ENCODE data around the gene FNDC7.
"Not testable (repeated sequence)": the region's sequence is repeated elsewhere in the genome, so short reads cannot be mapped to it uniquely, and the experiment has no call there.

FNDC7 gene

GRCh38 chr1:108780937-108781574, 68.3 kb downstream of the FNDC7 start:
- H3K27ac Mint-ChIP-seq, result no peak overlapping the region
- no peak overlapping the region for H3K4me3 Mint-ChIP-seq
- no peaks in the 10 kb centered on the region for H3K27me3 Mint-ChIP-seq (ENCODE audit: low read depth, poor library complexity)
- DNase-seq, result no peak
- H3K9me3 Mint-ChIP-seq, result peaks cover 30% of the 10 kb centered on the region
- TF ChIP-seq CTCF (IDR thresholded peaks at IDR 0.05), result no peak
- no peaks in the 10 kb centered on the region for H3K4me1 Mint-ChIP-seq
- peaks cover 54% of the 10 kb centered on the region for H3K36me3 Mint-ChIP-seq (ENCODE audit: low read depth)

GRCh38 chr1:108781575-108781944, 68.9 kb downstream of the FNDC7 start:
- not testable (repeated sequence) for H3K27me3 Mint-ChIP-seq (ENCODE audit: low read depth, poor library complexity); H3K4me3 Mint-ChIP-seq; DNase-seq; H3K4me1 Mint-ChIP-seq; H3K27ac Mint-ChIP-seq
- Mint-ChIP-seq H3K9me3 (peaks cover 35% of the 10 kb centered on the region), H3K36me3 (ENCODE audit: low read depth) (peaks cover 59% of the 10 kb centered on the region)

DNA sequence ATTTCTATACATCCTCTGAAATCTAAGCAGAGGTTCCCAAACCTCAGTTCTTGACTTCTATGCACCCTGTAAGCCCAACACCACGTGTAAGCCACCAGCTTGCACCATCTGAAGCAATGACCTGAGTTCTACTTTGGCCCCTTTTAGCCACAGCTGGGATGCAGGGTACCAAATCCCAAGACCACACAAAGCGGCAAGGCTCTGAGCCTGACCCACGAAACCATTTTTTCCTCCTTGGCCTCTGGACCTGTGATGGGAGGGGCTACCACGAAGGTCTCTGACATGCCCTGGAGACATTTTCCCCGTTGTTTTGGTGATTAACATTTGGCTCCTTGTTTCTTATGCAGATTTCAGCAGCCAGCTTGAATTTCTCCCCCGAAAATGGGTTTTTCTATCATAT, 72.6 kb downstream of the FNDC7 start:
- Mint-ChIP-seq H3K36me3 (ENCODE audit: low read depth) (peaks cover 96% of the 10 kb centered on the region), H3K27ac (no peak overlapping the region), H3K4me1 (no peaks in the 10 kb centered on the region), H3K4me3 (no peak overlapping the region), H3K9me3 (peaks cover 63% of the 10 kb centered on the region), H3K27me3 (ENCODE audit: low read depth, poor library complexity) (no peaks in the 10 kb centered on the region)
- no peak for DNase-seq
- no peak for TF ChIP-seq CTCF (IDR thresholded peaks at IDR 0.05)

DNA sequence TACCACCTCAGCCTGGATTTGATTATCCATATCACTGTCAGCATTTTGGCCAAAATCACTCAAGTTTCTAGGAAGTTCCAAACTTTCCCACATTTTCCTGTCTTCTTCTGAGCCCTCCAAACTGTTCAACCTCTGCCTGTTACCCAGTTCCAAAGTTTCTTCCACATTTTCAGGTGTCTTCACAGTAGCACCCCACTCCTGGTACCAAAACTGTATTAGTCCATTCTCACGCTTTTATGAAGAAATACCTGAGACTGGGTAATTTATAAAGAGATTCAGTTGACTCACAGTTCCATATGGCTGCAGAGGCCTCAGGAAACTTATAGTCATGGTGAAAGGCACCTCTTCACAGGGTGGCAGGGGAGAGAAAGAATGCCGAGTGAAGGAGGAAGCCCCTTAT, 73.2 kb downstream of the FNDC7 start:
- no peaks in the 10 kb centered on the region for H3K4me1 Mint-ChIP-seq
- no peak for TF ChIP-seq CTCF (IDR thresholded peaks at IDR 0.05)
- DNase-seq, result no peak
- H3K27me3 Mint-ChIP-seq (ENCODE audit: low read depth, poor library complexity), result no peaks in the 10 kb centered on the region
- H3K27ac Mint-ChIP-seq, result no peak overlapping the region
- no peak overlapping the region for H3K4me3 Mint-ChIP-seq
- H3K36me3 Mint-ChIP-seq (ENCODE audit: low read depth), result peaks cover 100% of the 10 kb centered on the region
- peaks cover 69% of the 10 kb centered on the region for H3K9me3 Mint-ChIP-seq

- no peak overlapping the region for H3K4me3 Mint-ChIP-seq
- DNase-seq, result no peak
- no peak for TF ChIP-seq CTCF (IDR thresholded peaks at IDR 0.05)
- H3K9me3 Mint-ChIP-seq, result peaks cover 55% of the 10 kb centered on the region
- no peaks in the 10 kb centered on the region for H3K27me3 Mint-ChIP-seq (ENCODE audit: low read depth, poor library complexity)
- no peaks in the 10 kb centered on the region for H3K4me1 Mint-ChIP-seq
- no peak overlapping the region for H3K27ac Mint-ChIP-seq
- peaks cover 94% of the 10 kb centered on the region for H3K36me3 Mint-ChIP-seq (ENCODE audit: low read depth)
Measured at GRCh38 chr1:108791790-108792189, 79.1 kb downstream of the FNDC7 start.
